ENCODE measurements around the gene TMEM95. TPM values are rescaled to one million over a fixed set of nuclear protein-coding genes. Genes with fewer than 3 reads are reported as not detected.

The TMEM95 gene
- total RNA-seq, 1 donor from 2014 or later = not detected

- Mint-ChIP-seq H3K4me3 (no peak overlapping the region), H3K27me3 (no peaks in the 10 kb centered on the region), H3K27ac (no peak overlapping the region), H3K36me3 (no peaks in the 10 kb centered on the region), H3K4me1 (ENCODE audit: unreplicated experiment) (peaks cover 22% of the 10 kb centered on the region), H3K9me3 (no peaks in the 10 kb centered on the region)
- no peak for TF ChIP-seq CTCF (conservative IDR thresholded peaks at IDR 0.05)
- no peak for DNase-seq (ENCODE audit: extremely low spot score, unreplicated experiment)
Observed at GRCh38 chr17:7327056-7327455, 27.9 kb upstream of the TMEM95 start.

- H3K9me3 Mint-ChIP-seq = no peaks in the 10 kb centered on the region
- no peak overlapping the region for H3K27ac Mint-ChIP-seq
- H3K4me3 Mint-ChIP-seq = peak overlapping the region; percentile 65
- TF ChIP-seq CTCF (conservative IDR thresholded peaks at IDR 0.05) = no peak
- no peaks in the 10 kb centered on the region for H3K27me3 Mint-ChIP-seq
- DNase-seq (ENCODE audit: extremely low spot score, unreplicated experiment) = no peak
- H3K36me3 Mint-ChIP-seq = no peaks in the 10 kb centered on the region
- H3K4me1 Mint-ChIP-seq (ENCODE audit: unreplicated experiment) = peaks cover 22% of the 10 kb centered on the region
Observed at GRCh38 chr17:7327501-7327900, 27.5 kb upstream of the TMEM95 start.

GRCh38 chr17:7328009-7328408, 26.9 kb upstream of the TMEM95 start:
- Mint-ChIP-seq H3K27ac (peak overlapping the region; percentile 93), H3K9me3 (no peaks in the 10 kb centered on the region), H3K4me1 (ENCODE audit: unreplicated experiment) (peaks cover 22% of the 10 kb centered on the region), H3K27me3 (no peaks in the 10 kb centered on the region), H3K4me3 (peak overlapping the region; percentile 93), H3K36me3 (no peaks in the 10 kb centered on the region)
- no peak for TF ChIP-seq CTCF (conservative IDR thresholded peaks at IDR 0.05)
- no peak for DNase-seq (ENCODE audit: extremely low spot score, unreplicated experiment)

GRCh38 chr17:7328840-7329373, 26.0 kb upstream of the TMEM95 start, which contains the start of gene NEURL4:
NEURL4 (minus strand) TSS chr17:7329335; CDS start chr17:7329312, 23 bp downstream.
- no peak for TF ChIP-seq CTCF (conservative IDR thresholded peaks at IDR 0.05)
- Mint-ChIP-seq H3K36me3 (no peaks in the 10 kb centered on the region), H3K9me3 (no peaks in the 10 kb centered on the region), H3K4me1 (ENCODE audit: unreplicated experiment) (peaks cover 22% of the 10 kb centered on the region), H3K27me3 (no peaks in the 10 kb centered on the region), H3K4me3 (peak within 1 kb of the TSS; percentile 93), H3K27ac (peak within 1 kb of the TSS; percentile 96)
- no peak for DNase-seq (ENCODE audit: extremely low spot score, unreplicated experiment)

- Mint-ChIP-seq H3K27ac (peak overlapping the region; percentile 96), H3K36me3 (no peaks in the 10 kb centered on the region), H3K9me3 (no peaks in the 10 kb centered on the region), H3K4me3 (peak overlapping the region; percentile 93), H3K27me3 (no peaks in the 10 kb centered on the region), H3K4me1 (ENCODE audit: unreplicated experiment) (peaks cover 22% of the 10 kb centered on the region)
- DNase-seq (ENCODE audit: extremely low spot score, unreplicated experiment) = peak; percentile 96
- no peak for TF ChIP-seq CTCF (conservative IDR thresholded peaks at IDR 0.05)
Observed at GRCh38 chr17:7329374-7329996, 25.5 kb upstream of the TMEM95 start.
